GM18868 (cell line): ENCODE results near the gene IDH1.
"Not testable (repeated sequence)": the region's sequence is repeated elsewhere in the genome, so short reads cannot be mapped to it uniquely, and the experiment has no call there.

Experiments
- ATAC-seq: cut with Tn5 transposase; IDR thresholded peaks from one replicate; pipeline ENCODE4 v1.9.1; 2021; ENCODE audit warnings: mild to moderate bottlenecking, moderate library complexity; ENCODE audit not compliant: unreplicated experiment

Gene IDH1

DNA sequence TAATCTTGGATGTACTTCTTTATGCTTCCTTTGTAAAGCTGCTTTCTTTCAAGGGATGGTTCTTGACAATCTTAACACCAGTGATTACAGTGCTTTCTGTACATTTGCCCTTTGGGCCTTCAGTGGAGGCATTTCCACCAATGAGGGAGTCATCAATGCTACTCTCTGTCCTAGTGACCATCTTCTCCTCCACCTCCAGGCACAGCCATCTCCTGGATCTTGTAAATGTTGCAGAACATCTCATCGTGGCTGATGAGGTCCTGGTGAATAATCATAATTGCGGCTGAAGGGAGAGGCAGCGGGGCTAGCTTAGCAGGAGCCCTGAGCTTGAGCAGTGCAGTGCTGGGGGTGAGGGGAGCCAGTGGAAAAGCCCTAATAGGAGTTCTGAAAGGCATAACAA is 32.5 kb downstream of the IDH1 start:
- no peak for ATAC-seq

DNA sequence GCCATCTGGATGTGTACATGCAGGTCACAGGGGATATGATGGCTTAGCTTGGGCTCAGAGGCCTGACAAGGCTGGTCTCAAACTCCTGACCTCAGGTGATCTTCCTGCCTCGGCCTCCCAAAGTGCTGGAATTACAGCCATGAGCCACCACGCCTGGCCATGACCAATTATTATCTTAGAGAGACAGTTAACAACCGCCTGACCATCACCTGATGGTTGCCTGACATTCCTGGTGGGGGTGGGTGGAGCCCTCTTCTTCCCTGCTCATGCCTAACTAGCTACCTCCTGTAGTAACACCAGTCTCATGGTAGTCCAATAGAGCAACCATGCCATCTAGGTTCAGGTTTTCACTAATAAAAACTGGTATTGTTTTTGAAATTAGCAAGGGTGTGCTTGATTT is 33.0 kb downstream of the IDH1 start:
- ATAC-seq: not testable (repeated sequence)

DNA sequence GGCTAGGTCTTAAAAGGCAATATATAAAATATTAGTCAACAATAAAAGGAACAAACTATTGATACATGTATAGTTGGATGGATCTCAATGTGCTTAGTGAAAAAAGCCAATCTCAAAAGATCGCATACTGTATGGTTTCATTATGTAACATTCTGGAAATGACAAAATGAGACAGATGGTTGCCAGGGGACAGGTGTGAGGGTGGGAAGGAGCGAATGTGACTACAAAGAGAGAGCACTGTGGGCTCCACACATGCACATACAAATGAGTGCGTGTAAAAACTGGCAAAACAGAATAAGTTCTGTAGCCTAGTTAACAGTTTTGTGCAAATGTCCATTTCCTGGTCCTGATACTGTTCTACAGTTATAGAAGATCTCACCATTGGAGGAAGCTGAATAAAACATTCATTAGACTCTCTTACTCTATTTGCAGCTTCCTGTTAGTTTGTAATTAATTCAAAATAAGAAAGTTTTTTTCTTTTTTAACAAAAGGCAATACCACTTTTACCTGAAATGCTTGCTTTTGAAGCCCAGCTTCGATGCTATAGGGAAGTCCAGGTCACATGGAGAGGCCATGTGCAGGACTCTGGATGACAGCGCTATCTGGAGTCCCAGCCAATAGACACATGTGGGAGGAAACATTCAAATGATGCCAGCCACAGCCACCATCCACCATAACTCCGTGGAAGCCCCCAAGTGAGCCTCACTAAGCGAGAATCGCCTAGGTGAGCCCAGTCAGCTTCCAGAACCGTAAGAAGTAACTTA is 44.0 kb downstream of the IDH1 start:
- no peak for ATAC-seq

DNA sequence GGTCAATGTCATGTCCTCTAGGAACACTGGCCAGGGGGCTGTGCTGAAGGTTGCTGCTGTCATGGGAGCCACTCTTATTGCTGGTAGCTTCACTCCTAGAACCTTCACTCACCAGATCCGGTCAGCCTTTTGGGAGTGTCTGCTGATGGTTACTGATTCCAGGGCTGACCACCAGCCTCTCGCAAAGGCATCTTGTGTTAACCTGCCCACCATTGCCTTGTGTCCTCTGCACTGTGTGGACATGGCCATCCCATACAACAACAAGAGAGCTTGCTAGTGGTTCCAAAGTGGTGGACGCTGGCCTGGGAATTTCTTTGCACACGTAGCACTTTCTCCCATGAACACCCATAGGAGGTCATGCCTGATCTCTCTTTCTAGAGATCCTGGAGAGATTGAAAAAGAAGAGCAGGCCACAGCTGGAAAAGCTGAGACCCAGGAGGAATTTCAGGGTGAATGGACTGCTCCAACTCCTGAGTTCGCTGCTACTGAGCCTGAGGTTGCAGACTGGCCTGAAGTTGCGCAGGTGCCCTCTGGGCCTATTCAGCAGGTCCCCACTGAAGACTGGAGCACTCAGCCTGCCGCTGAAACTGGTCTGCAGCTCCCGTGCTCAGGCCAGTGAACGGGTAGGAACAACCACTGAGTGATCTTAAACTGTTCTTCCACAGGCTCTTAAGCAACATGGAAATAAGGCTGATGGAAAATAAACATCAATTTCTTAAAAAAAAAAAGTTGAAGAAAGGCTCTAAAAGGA is 46.4 kb downstream of the IDH1 start:
- no peak for ATAC-seq

DNA sequence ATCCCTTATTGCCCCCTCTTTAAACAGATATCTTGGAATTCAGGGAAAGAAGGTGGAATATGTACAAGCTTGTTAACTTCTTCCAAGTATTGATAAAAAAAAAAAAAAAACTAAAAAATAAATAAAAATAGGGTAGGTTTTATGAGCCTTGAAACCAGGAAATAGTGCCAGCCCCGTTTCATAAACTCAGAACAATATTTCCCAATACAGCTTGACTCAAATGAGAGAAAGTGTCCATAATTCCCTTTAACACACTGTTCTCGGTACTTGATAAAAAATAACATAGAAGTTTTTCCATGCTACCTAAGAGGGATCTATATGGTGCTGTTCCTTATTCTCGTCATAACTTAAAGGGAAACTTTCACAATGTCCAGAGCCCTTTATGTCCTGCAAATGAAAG is 47.1 kb downstream of the IDH1 start:
- ATAC-seq: no peak

DNA sequence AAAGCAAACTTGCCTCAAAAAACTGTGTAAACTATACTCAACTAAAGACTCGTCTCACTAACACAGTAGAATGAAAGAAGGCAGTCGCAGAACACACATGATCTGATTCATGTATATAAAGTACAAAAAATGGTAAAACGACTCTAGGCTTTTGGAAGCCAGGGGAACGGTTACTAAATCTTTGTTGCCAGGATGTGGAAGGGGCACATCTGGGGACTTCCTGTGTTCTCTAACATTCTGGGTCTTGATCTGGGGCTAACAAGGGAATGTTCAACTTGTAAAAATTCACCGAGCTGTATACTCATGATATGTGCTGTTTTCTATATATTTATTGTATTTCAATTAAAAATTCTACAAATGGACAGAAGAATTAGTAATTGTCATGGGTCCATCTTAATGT is 50.7 kb downstream of the IDH1 start:
- ATAC-seq: no peak

DNA sequence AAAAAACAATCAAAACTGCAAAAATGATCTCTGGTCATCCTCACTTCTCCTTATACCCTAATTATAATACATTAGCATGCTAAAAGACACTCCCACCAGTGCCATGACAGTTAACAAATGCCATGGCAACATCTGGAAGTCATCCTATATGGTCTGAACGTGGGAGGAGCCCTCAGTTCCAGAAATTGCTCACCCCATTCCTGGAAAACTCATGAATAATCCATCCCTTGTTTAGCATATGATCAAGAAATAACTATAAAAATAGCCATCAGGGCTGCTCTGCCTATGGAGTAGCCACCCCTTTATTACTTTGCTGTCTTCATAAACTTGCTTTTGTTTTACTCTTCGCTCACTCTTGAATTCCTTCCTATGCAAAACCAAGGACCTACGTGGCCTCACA is 59.3 kb downstream of the IDH1 start:
- no peak for ATAC-seq

DNA sequence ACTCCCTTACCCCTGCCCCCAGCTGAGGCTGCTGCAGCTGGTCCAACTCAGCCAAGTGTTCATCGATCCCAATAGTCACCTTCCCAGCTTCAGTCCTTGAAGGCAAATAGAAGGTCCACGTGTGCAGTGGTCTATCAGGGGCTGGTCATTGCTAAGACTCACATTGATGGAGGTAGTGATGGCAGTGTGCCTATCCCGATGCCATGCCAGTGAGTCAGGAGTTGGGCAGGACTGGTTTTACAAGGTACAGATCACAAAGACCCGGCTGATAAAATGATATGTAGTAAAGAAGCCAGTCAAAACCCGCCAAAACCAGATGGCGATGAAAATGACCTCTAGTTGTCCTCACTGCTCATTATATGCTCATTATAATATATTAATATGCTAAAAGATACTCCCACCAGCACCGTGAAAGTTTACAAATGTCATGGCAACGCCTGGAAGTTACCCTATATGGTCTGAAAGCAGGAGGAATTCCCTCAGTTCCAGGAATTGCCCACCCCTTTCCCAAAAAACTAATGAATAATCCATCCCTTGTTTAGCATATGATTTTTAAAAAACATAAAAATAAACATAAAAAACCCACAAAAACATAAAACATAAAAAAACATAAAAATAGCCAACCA is 62.1 kb downstream of the IDH1 start:
- ATAC-seq: no peak

DNA sequence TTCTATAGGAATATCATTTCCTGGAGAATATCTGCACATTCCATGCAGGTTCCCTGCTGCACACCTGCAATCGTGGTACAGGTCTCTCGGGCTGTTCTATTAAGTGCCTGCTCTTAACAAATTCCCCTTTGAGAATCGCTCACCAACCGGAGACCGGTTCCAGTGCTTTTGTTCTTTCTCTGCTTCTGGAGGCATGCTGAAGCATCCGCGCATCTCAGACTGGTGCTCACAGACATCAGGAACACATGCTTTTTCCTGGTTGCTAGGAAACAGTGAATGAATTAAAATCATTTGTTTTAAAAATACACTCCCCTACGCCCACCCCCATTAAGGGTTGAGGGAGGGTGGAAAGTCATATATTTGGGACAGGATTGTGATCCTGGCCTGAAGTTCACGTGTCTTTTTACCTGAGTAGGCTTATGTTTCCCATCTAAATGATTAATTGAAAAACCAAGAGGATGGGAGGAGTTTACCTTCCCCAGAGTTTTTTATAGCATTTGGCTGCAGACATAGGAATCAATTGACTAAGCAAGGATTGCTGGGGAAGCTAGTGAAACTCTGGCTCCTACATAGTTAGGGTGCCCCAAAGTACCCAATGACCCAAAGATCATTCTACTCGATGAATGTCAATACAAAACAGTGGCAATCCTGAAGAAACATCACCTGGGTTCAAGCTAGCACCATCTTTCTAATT is 64.9 kb downstream of the IDH1 start, which contains the start of gene C2orf80:
Gene C2orf80, minus strand, starts transcription at position 221 of the 694 bp plus-strand sequence. CDS start 3,044 bp downstream, outside the sequence.
- ATAC-seq: no peak

DNA sequence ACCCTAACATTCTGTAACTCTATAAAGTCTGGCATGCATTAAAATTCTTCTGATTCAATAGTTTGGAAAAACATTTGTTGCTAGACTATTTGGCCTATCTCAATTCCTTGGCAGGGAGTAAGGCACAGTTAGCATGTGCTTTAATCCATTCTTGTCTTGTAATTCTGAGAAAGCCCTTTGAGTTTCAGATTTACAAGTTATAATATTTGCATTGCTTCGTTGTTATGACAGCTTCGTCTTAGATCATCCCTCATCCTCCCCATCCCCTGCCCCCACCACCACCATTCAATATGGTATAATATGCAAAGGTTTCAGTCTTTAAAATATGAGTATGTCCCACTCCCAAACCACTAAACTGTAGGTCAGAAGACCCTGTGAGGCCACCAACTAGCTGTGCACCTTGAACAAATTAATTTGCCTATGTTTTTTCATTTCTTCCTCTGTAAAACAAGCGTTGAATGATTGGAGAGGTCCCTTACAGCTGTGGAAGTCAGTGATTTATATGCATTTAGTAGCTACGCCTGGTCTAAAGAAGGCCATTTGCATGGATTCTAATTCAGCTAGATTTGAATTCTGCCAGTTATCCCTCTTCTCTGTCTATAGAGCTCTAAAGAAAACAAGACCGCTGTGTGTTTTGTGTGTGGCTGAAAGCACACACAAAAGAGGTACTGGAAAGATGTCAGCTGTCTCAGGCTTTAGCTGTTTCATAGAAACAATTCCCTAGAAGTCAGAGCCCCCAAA is 65.6 kb downstream of the IDH1 start:
- no peak for ATAC-seq

DNA sequence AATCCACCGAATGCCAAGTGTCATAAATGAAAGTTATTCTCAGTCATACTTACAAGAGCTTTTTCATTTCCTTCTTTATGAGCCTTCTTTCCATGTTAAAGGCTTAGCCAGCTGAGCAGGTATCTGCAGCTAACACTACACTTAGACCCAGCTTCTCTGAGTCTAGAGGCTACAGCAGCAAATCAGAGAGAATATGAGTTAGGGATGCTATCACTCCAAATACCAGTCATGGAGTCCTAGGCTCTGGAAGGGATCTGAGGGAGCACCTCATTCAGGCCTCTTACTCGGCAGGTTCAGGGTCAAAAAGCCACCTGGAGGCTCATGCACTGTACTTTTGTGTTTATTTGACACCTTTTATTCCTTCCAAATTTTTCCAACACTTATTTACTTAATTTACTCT is 68.0 kb downstream of the IDH1 start:
- ATAC-seq: no peak

DNA sequence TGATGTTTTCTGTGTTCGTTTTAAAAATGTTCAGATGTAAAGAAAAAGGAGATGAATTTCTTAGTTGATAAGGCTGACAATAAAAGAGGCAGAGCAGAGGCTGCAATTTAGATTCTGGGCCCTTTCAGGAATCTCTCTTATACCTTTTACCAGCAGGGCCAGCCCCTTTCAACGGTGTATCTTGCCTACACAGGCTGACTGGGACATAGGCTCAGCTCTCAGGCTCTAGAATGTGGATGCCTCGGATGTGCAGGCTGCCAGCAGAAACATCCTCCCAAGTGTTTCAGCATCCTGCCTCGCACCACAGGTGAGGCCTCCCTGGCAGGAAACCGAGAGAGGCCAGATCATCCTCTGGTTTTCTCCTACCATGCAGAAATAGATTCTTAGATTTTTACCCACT is 68.4 kb downstream of the IDH1 start:
- no peak for ATAC-seq
